IPS DF 6.9 (cell line): ENCODE results near the gene TRAPPC3L.
A peak's percentile ranks its signal among the peaks of the same experiment; 100 is the strongest.

Source experiments
- DNase-seq: peaks from one replicate; pipeline ENCODE4 v3.0.0-alpha.2; 2013; ENCODE audit warnings: low read depth, low spot score
- H3K27ac ChIP-seq: one replicate; pipeline ENCODE4 v1.5.1; 2013; ENCODE audit warnings: low read length, control low read depth
- H3K27me3 ChIP-seq: 2 replicates; pipeline ENCODE4 v1.6.1; 2013; ENCODE audit warnings: mild to moderate bottlenecking, low read length; ENCODE audit not compliant: control insufficient read depth, insufficient read depth
- H3K36me3 ChIP-seq: 2 replicates; pipeline ENCODE4 v1.6.1; 2013; ENCODE audit warnings: low read length; ENCODE audit not compliant: control insufficient read depth, insufficient read depth
- H3K4me1 ChIP-seq: 2 replicates; pipeline ENCODE4 v1.6.1; 2013; ENCODE audit warnings: low read length; ENCODE audit not compliant: control insufficient read depth, insufficient read depth
- H3K4me3 ChIP-seq: 2 replicates; pipeline ENCODE4 v1.5.1; 2013; ENCODE audit warnings: mild to moderate bottlenecking, low read length
- H3K9me3 ChIP-seq: 2 replicates; pipeline ENCODE4 v1.6.1; 2013; ENCODE audit warnings: low read length, inconsistent platforms; ENCODE audit not compliant: control insufficient read depth, insufficient read depth
- WGBS: extraction: QIAGEN DNeasy Blood & Tissue Kit; methylation state at CpG from one replicate; pipeline ENCODE4 v1.1.7; 2013; ENCODE audit warnings: mixed read lengths, missing lambda C conversion rate; ENCODE audit not compliant: insufficient read length, insufficient coverage; 5-methylcytosine and 5-hydroxymethylcytosine counted together

The TRAPPC3L gene

DNA sequence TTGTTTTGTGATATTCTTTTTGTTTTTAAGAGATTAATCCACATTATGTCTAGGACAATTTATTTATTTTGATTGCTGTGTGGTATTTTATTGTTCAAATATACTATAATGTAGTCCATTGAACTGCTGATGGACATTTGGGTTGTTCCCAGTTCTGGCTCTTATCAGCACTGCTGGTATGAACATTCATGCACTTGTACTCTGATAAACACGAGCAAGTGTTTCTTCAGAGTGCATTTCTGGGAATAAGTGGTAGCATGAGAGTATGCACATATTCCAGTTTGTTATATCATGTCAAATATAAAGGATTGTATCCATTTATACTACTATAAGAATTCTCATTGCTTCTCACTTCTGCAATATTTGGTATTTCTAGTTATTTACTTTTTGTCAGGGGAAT lies 77.2 kb downstream of the TRAPPC3L start:
- H3K4me1 ChIP-seq = no peaks in the 10 kb centered on the region
- whole genome bisulfite sequencing = no CpG with 5 or more reads among the region's 1 CpG
- H3K27ac ChIP-seq = no peak overlapping the region
- H3K9me3 ChIP-seq = no peaks in the 10 kb centered on the region
- no peak for DNase-seq
- H3K36me3 ChIP-seq = no peaks in the 10 kb centered on the region
- H3K27me3 ChIP-seq = 0 out of 2 replicates have a peak, but pooled peaks cover 1% of the 10 kb centered on the region
- H3K4me3 ChIP-seq = no peak overlapping the region

DNA sequence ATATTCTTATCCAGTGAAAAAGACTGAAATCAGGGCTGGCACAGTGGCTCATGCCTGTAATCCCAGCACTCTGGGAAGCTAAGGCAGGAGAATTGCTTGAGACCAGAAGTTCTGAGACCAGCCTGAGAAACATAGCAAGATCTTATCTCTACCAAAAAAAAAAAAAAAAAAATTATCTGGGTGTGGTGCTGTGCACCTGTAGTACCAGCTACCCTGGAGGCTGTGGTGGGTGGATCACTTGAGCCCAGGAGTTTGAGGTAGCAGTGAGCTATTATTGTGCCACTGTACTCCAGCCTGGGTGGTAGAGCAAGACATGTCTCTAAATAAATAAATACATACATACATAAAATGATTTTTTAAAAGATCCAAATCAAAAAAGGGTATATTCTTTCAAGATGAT lies 78.0 kb downstream of the TRAPPC3L start:
- Histone ChIP-seq H3K27me3 (peaks cover 5% of the 10 kb centered on the region; the same call in 1 of the 2 replicates), H3K36me3 (no peaks in the 10 kb centered on the region), H3K27ac (no peak overlapping the region), H3K9me3 (no peaks in the 10 kb centered on the region), H3K4me3 (no peak overlapping the region), H3K4me1 (no peaks in the 10 kb centered on the region)
- DNase-seq = no peak

DNA sequence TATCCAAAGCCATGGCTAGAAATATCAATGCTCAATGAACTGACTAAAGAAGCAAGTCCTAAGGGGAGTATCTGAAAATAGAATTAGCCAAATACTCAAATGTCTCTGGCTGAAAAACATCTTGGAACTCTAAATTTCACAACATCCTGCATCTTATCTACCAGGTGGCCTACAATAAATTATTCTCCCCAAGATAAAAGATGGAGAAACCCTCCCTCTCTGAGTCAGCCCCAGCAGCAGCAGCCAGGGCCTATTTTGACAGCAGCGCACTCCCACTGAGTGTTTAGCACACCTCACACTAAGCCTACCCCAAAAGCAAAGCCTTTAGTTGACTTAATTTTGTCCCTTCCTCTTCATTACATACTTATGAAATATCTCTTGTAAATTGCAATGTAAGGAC lies 78.4 kb downstream of the TRAPPC3L start:
- Histone ChIP-seq H3K9me3 (no peaks in the 10 kb centered on the region), H3K27me3 (peaks cover 6% of the 10 kb centered on the region; the same call in 1 of the 2 replicates), H3K27ac (no peak overlapping the region), H3K36me3 (no peaks in the 10 kb centered on the region), H3K4me1 (no peaks in the 10 kb centered on the region; the same call in 1 of the 2 replicates), H3K4me3 (no peak overlapping the region)
- DNase-seq = no peak
- WGBS = no CpG with 5 or more reads among the region's 1 CpG

DNA sequence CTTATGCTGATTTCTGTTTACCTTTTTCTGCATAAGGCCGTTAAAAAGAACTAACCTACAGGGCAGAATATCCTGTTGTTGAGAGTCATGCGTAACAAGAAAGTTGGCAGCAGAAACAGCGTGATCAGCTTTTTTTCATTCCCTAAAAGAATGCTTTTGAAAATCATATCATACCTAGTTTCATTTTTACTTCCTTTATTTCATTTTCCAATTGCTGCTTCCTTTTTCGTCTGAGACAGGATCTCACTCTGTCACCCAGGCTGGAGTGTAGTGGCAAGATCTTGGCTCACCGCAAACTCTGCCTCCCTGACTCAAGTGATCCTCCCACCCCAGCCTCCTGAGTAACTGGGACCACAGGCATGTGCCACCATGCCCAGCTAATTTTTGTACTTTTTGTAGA lies 80.2 kb downstream of the TRAPPC3L start:
- no CpG with 5 or more reads among the region's 5 CpGs for WGBS
- Histone ChIP-seq H3K27ac (no peak overlapping the region), H3K36me3 (no peaks in the 10 kb centered on the region), H3K4me3 (no peak overlapping the region), H3K9me3 (no peaks in the 10 kb centered on the region), H3K4me1 (no peaks in the 10 kb centered on the region; the same call in 1 of the 2 replicates), H3K27me3 (peaks cover 13% of the 10 kb centered on the region; the same call in 1 of the 2 replicates)
- no peak for DNase-seq

DNA sequence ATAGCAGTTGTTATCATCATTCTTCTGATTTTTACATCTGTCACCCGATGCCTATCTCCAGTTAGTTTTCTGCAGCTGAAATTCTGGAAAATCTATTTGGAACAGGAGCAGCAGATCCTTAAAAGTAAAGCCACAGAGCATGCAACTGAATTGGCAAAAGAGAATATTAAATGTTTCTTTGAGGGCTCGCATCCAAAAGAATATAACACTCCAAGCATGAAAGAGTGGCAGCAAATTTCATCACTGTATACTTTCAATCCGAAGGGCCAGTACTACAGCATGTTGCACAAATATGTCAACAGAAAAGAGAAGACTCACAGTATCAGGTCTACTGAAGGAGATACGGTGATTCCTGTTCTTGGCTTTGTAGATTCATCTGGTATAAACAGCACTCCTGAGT lies 82.2 kb downstream of the TRAPPC3L start:
- DNase-seq = no peak
- H3K4me3 ChIP-seq = no peak overlapping the region
- WGBS = no CpG with 5 or more reads among the region's 4 CpGs
- no peaks in the 10 kb centered on the region; the same call in 1 of the 2 replicates for H3K4me1 ChIP-seq
- H3K27me3 ChIP-seq = peaks cover 13% of the 10 kb centered on the region; the same call in 1 of the 2 replicates
- no peak overlapping the region for H3K27ac ChIP-seq
- no peaks in the 10 kb centered on the region for H3K36me3 ChIP-seq
- H3K9me3 ChIP-seq = no peaks in the 10 kb centered on the region

DNA sequence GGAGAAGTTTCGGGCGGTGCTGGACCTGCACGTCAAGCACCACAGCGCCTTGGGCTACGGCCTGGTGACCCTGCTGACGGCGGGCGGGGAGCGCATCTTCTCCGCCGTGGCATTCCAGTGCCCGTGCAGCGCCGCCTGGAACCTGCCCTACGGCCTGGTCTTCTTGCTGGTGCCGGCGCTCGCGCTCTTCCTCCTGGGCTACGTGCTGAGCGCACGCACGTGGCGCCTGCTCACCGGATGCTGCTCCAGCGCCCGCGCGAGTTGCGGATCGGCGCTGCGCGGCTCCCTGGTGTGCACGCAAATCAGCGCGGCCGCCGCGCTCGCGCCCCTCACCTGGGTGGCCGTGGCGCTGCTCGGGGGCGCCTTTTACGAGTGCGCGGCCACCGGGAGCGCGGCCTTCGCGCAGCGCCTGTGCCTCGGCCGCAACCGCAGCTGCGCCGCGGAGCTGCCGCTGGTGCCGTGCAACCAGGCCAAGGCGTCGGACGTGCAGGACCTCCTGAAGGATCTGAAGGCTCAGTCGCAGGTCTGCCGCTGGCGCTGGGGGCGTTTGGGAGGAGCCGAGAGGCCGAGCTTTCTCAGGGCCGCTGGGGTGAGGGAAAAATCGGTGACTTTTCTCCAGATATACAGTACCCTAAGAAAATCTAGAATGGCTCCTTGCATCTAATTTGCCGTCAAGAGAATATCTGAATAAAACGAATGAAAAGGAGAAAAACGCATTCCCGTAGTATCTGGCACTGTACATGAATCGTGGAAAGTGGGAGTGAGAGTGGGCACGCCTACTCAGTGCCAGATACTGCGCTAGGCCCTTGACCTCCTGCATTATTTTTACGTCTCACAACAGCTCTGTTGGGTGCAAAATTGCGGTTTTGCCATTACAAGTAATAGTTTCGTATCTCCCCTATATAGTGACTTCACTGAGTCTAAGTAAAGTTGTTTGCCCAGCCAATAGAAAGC lies 83.3 kb downstream of the TRAPPC3L start:
- Histone ChIP-seq H3K36me3 (no peaks in the 10 kb centered on the region), H3K27me3 (peaks cover 13% of the 10 kb centered on the region; the same call in 1 of the 2 replicates), H3K27ac (no peak overlapping the region), H3K4me1 (no peaks in the 10 kb centered on the region; the same call in 1 of the 2 replicates), H3K4me3 (peak overlapping the region; percentile 43; the same call in 1 of the 2 replicates), H3K9me3 (no peaks in the 10 kb centered on the region)
- peak; percentile 37 for DNase-seq
- no CpG with 5 or more reads among the region's 84 CpGs for WGBS

DNA sequence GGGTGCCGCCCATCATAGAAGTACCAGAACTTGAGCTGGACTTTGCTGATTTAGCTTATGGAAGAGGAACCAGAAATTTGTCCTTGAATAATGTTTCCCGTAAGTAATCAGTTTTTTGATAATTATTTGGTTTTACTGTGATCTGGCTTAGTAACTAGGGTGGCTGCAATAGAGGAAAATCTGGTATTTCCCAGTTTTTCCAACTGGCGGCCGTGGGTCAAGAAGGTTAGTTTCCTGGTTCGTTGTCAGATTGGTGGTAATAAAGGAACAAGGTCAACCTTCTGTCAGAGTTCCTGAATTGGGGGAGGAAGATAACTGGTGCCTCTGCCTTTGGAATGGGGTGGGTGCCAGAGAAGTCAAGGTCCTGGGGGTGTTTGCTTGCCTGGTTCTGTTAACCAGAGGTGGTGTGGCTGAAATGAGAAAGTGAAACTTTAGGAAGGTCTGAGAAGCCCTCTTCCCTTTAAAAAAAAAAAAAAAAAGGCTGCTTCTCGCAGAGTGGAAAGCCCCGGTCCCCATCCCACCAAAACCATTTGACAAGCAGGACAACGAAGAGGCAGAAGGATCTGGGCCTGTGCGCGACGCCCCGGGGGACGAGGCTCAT lies 84.1 kb downstream of the TRAPPC3L start, which contains the start of gene CALHM6:
CALHM6 (plus strand) TSS at position 45 of the 601 bp plus-strand sequence; CDS start at position 600, 555 bp downstream.
- Histone ChIP-seq H3K36me3 (no peaks in the 10 kb centered on the region), H3K9me3 (no peaks in the 10 kb centered on the region), H3K4me3 (peak within 1 kb of the TSS; percentile 43; the same call in 1 of the 2 replicates), H3K27ac (no peak within 1 kb of the TSS), H3K27me3 (peaks cover 13% of the 10 kb centered on the region; the same call in 1 of the 2 replicates), H3K4me1 (no peaks in the 10 kb centered on the region; the same call in 1 of the 2 replicates)
- no peak for DNase-seq
- no CpG with 5 or more reads among the region's 13 CpGs for WGBS

DNA sequence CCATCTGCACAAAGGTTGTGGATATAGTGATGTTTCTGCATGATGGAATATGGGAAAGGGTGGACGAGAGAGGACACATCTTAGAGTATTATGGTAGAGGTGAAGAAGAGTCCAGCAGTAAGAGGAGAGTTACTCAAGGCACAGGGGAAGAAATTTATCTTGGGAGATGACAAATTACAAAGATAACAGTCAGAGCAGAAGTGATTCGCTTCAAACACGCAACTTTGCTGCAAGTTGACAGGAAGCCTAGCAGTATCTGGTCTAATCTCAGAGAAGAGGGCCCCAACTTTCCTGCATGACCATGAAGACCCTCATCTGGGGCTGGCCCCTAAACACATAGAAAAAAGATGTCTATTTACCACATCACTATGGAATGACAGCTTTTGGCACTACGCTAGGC lies 85.6 kb downstream of the TRAPPC3L start:
- 100% methylated on average over 1 of the region's 4 CpGs for WGBS
- no peaks in the 10 kb centered on the region for H3K36me3 ChIP-seq
- H3K9me3 ChIP-seq = no peaks in the 10 kb centered on the region
- H3K4me3 ChIP-seq = no peak overlapping the region
- no peaks in the 10 kb centered on the region; the same call in 1 of the 2 replicates for H3K4me1 ChIP-seq
- H3K27ac ChIP-seq = no peak overlapping the region
- H3K27me3 ChIP-seq = peaks cover 13% of the 10 kb centered on the region; the same call in 1 of the 2 replicates
- DNase-seq = no peak

DNA sequence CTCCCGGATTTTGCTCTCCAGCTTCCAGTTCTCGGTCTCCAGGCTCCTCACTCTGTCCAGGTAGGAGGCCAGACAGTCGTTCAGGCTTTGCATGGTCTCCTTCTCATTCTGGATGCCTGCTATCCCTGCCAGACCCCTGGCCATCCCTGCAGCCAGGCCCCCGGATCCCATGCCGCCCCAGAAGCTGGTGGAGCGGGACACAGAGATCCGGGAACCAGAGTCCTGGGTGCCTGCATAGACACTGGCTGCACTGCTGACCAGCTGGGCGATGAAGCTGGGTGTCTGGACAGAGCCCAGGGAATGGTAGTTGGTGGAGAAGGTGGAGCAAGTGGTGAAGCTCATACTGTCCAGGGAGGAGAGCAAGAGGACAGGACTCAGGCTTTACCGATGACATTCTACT lies 87.2 kb downstream of the TRAPPC3L start:
- H3K4me3 ChIP-seq = no peak overlapping the region
- DNase-seq = no peak
- no CpG with 5 or more reads among the region's 9 CpGs for WGBS
- peaks cover 11% of the 10 kb centered on the region; the same call in 1 of the 2 replicates for H3K27me3 ChIP-seq
- no peak overlapping the region for H3K27ac ChIP-seq
- no peaks in the 10 kb centered on the region; the same call in 1 of the 2 replicates for H3K4me1 ChIP-seq
- no peaks in the 10 kb centered on the region for H3K9me3 ChIP-seq
- H3K36me3 ChIP-seq = no peaks in the 10 kb centered on the region

DNA sequence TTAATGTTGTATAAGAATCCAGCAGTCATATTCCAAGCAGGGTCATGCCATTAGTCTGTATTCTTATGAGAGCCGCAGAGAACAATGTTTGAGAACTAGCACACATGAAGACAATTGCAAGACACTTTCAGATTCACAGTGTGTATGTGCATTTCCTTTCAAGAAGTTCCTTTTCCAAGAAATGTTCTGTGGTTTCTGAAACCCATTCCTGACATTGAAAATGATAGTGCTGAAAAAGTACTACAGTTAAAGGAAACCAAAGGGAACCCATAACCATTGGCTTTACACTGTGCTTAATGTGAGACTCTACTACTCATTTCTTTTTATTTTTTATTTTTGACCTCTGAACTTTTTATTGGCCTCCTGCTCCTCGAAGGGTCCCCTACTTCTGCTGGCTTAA lies 88.6 kb downstream of the TRAPPC3L start:
- no peak overlapping the region for H3K27ac ChIP-seq
- H3K4me1 ChIP-seq = no peaks in the 10 kb centered on the region; the same call in 1 of the 2 replicates
- no peaks in the 10 kb centered on the region for H3K9me3 ChIP-seq
- no peak overlapping the region for H3K4me3 ChIP-seq
- no CpG with 5 or more reads among the region's 2 CpGs for WGBS
- H3K36me3 ChIP-seq = no peaks in the 10 kb centered on the region
- peaks cover 7% of the 10 kb centered on the region; the same call in 1 of the 2 replicates for H3K27me3 ChIP-seq
- no peak for DNase-seq
